ENCODE measurements around the gene CAPSL. TPM values are rescaled to one million over a fixed set of nuclear protein-coding genes. Genes with fewer than 3 reads are reported as not detected.

Gene CAPSL
- total and polyA plus RNA-seq, 2 of the 8 experiments (the other 6 are each of a cell fraction or from before 2014, with no cell fraction given): not detected

DNA sequence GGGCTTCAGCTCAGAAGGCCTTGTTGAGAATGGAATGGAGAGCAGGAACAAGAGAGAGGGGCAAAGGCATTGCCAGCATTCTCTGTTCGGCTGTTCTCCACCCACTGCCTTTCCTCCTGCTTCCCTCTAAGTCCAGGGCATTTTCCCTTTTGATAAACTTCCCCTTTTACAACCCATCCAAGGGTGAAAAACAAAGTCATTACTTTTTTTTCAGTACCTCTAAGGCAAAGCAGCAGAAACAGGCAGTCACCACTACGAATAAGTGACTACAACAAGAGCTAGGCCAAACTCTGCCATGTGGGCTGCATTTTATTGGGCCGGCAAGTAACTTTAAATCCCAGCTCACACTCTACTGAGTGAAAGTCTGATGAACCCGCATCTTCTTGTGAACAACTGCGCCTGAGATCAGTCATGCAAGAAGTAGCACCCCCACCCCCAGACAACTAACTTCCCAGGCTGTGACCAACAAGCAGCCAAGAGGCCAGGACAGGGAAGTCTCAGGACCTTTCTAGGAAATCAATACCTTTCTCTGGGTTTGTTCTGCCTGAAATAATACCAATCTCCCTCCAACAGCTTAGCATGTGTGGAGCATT lies 68.6 kb downstream of the CAPSL start:
- Histone ChIP-seq H2BK15ac (ENCODE audit: low read length) (no peak overlapping the region), H3K4ac (replicated peaks; ENCODE audit: insufficient read length, low read depth, low read length) (no peak overlapping the region), H2AK5ac (ENCODE audit: low read depth, low read length) (no peak overlapping the region), H2BK120ac (replicated peaks; ENCODE audit: low read depth, low read length) (no peak overlapping the region), H2BK20ac (ENCODE audit: low read length) (no peak overlapping the region), H3K36me3 (ENCODE audit: control insufficient read depth in 2 of 4, insufficient read depth in 4 of 4, low read length in 3 of 4) (no peaks in the 10 kb centered on the region), H3K79me2 (ENCODE audit: control insufficient read depth in 1 of 2, insufficient read depth in 2 of 2, low read length in 2 of 2) (no peaks in the 10 kb centered on the region), H4K20me1 (replicated peaks in 1 of 2; ENCODE audit: control insufficient read depth in 1 of 2, insufficient read depth in 2 of 2, low read length in 2 of 2) (no peaks in the 10 kb centered on the region), H4K91ac (replicated peaks; ENCODE audit: insufficient read length, low read length) (no peak overlapping the region), H3K18ac (ENCODE audit: extremely low read depth, low read length) (no peak overlapping the region), H2BK12ac (ENCODE audit: low read depth, low read length) (no peak overlapping the region), H4K5ac (ENCODE audit: insufficient read length, low read depth, low read length) (no peak overlapping the region), H3K23ac (ENCODE audit: insufficient read length) (no peak overlapping the region), H2BK5ac (ENCODE audit: low read depth, low read length) (no peak overlapping the region), H3K14ac (ENCODE audit: insufficient read length) (no peak overlapping the region), H3K23me2 (ENCODE audit: low read depth, low read length) (no peaks in the 10 kb centered on the region), H3K79me1 (ENCODE audit: low read depth, low read length) (no peaks in the 10 kb centered on the region), H3K4me2 (ENCODE audit: insufficient read depth in 1 of 2, low read depth in 2 of 2, low read length in 2 of 2) (no peak overlapping the region), H3K56ac (replicated peaks; ENCODE audit: insufficient read length, low read depth, low read length) (no peak overlapping the region), H4K8ac (ENCODE audit: extremely low read depth, insufficient read depth, low read length) (no peak overlapping the region), H3K4me3 (ENCODE audit: extremely low read depth in 1 of 4, insufficient read depth in 2 of 4, low read depth in 3 of 4, low read length in 4 of 4) (no peak overlapping the region), H3K9me3 (ENCODE audit: insufficient read depth in 2 of 2, low read depth in 1 of 2, low read length in 1 of 2) (no peaks in the 10 kb centered on the region), H3K27me3 (replicated peaks in 1 of 4; ENCODE audit: control insufficient read depth in 3 of 4, extremely low read depth in 1 of 4, insufficient read depth in 3 of 4, low read length in 3 of 4) (no peaks in the 10 kb centered on the region; a peak in 1 of 7 replicates), H2AFZ (ENCODE audit: low read length) (no peak overlapping the region), H3K9ac (replicated peaks in 1 of 4; ENCODE audit: extremely low read depth in 1 of 4, low read depth in 3 of 4, low read length in 3 of 4) (no peak overlapping the region), H3K27ac (ENCODE audit: low read depth, low read length) (no peak overlapping the region), H3K4me1 (replicated peaks in 1 of 4; ENCODE audit: control insufficient read depth in 3 of 4, insufficient read depth in 4 of 4, low read length in 3 of 4) (no peaks in the 10 kb centered on the region)
- ChIA-PET POLR2A (ENCODE audit: partially characterized antibody) (no interaction called here), CTCF (ENCODE audit: partially characterized antibody) (interaction anchor here (1.0 to 1.5 kb wide), 4 partner anchors 9 to 170 kb away, joined by 3 to 6 read pairs (median 4); no protein-coding TSS in a partner anchor)
- DNase-seq (ENCODE audit: low read depth in 1 of 2, low spot score in 2 of 2) (no peak), FAIRE-seq (no peak)
- 96% methylated on average over 5 of the region's 5 CpGs; no CpG with 5 or more reads in 1 of the 2 experiments for WGBS, 2 experiments (ENCODE audit: extremely low coverage in 1 of 2, insufficient coverage in 1 of 2, insufficient read length in 1 of 2, insufficient replicate concordance in 2 of 2, low coverage in 1 of 2, low lambda C conversion rate in 2 of 2, missing lambda C conversion rate in 1 of 2)
- TF ChIP-seq RFX5 (IDR thresholded peaks at IDR 0.05; ENCODE audit: borderline replicate concordance, low read depth, low read length) (no peak), EZH2 (IDR thresholded peaks at IDR 0.05; ENCODE audit: low read depth, low read length, severe bottlenecking) (no peak), PHF8 (conservative IDR thresholded peaks at IDR 0.05; ENCODE audit: low read depth, low read length) (no peak), CBX8 (IDR thresholded peaks at IDR 0.05; ENCODE audit: borderline replicate concordance, low read depth, low read length) (no peak), TBP (IDR thresholded peaks at IDR 0.05; ENCODE audit: low read depth, low read length) (no peak)
